GM12878 (cell line): ENCODE measurements around the gene ICE1. TPM values are rescaled to one million over a fixed set of nuclear protein-coding genes. Genes with fewer than 3 reads are reported as not detected.

Experiments
- ATAC-seq: fragments of 200-7000 bp; cut with Tn5 transposase; 3 replicates; pipeline ENCODE4 v1.9.1; 2020; ENCODE audit warnings: mild to moderate bottlenecking, moderate library complexity
- BruUV-seq: library from RNA; stranded (reverse); fragments of 400-500 nt; replicated peaks from 2 replicates; lab custom pipeline; 2021; lab: Mats Ljungman, UMichigan
- CTCF ChIA-PET: fragments of 300-600 bp; sonication (Branson Sonifier 250); formaldehyde crosslinking; extraction: SDS; loops from one replicate; lab custom pipeline; 2021; ENCODE audit warnings: inconsistent platforms; lab: Yijun Ruan, JAX
- POLR2A ChIA-PET: fragments of 350-600 bp; formaldehyde crosslinking; extraction: SDS; loops from one replicate; lab custom pipeline; 2021; ENCODE audit warnings: inconsistent platforms; lab: Charles Lee
- RAD21 ChIA-PET: fragments of 300-600 bp; sonication (Branson Sonifier 250); formaldehyde crosslinking; loops from one replicate; lab custom pipeline; 2023; ENCODE audit warnings: antibody characterized with exemption; ENCODE audit not compliant: unreplicated experiment; lab: Charles Lee
- SMC1A ChIA-PET: fragments of 300-600 bp; sonication (Branson Sonifier 250); formaldehyde crosslinking; loops from one replicate; lab custom pipeline; 2023; ENCODE audit not compliant: unreplicated experiment, uncharacterized antibody; lab: Charles Lee
- DNase-seq: peaks from one replicate; pipeline ENCODE4 v3.0.0-alpha.2; 2011; ENCODE audit warnings: low read depth, low spot score
- FAIRE-seq: peaks from 3 replicates; lab custom pipeline; 2011; peaks lifted over from hg19 to GRCh38; lab: Jason Lieb, UNC
- H2AFZ ChIP-seq: 2 replicates; pipeline ENCODE4 v1.6.0; 2011; ENCODE audit warnings: low read depth, low read length, control low read depth; ENCODE audit not compliant: control insufficient read depth
- H3K27ac ChIP-seq: 2 replicates; pipeline ENCODE4 v1.5.1; 2011; ENCODE audit warnings: control low read depth; ENCODE audit not compliant: control insufficient read depth, insufficient read depth
- H3K27me3 ChIP-seq, 2 experiments: replicated peaks in 1 of 2; 2 replicates each; pipeline versions ENCODE4 v1.6.0 to v1.6.1; 2011; ENCODE audit warnings: low read length in 1 of 2; ENCODE audit not compliant: control insufficient read depth in 2 of 2, insufficient read depth in 2 of 2
- H3K36me3 ChIP-seq, 2 experiments: 2 replicates each; pipeline ENCODE4 v1.5.1; 2011; ENCODE audit warnings: low read length in 1 of 2; ENCODE audit not compliant: control insufficient read depth in 2 of 2, insufficient read depth in 2 of 2
- H3K4me1 ChIP-seq: 2 replicates; pipeline ENCODE4 v1.6.1; 2011; ENCODE audit warnings: mild to moderate bottlenecking, low read length, moderate library complexity, mixed read lengths; ENCODE audit not compliant: control insufficient read depth, insufficient read depth
- H3K4me2 ChIP-seq: 2 replicates; pipeline ENCODE4 v1.6.0; 2011; ENCODE audit warnings: control low read depth; ENCODE audit not compliant: control insufficient read depth, insufficient read depth
- H3K4me3 ChIP-seq: fragments of 200-600 bp; sonication (generic); 2 replicates; pipeline ENCODE4 v1.5.1; 2016
- H3K79me2 ChIP-seq: 2 replicates; pipeline ENCODE4 v1.6.0; 2011; ENCODE audit warnings: low read length; ENCODE audit not compliant: control insufficient read depth, insufficient read depth
- H3K9ac ChIP-seq: 2 replicates; pipeline ENCODE4 v1.8.0; 2011; ENCODE audit warnings: low read length, control low read depth, mixed read lengths; ENCODE audit not compliant: control insufficient read depth, insufficient read depth
- H3K9me3 ChIP-seq: replicated peaks from 3 replicates; pipeline ENCODE4 v1.5.1; 2011; ENCODE audit warnings: mild to moderate bottlenecking, low read length; ENCODE audit not compliant: control insufficient read depth, insufficient read depth
- H4K20me1 ChIP-seq: 2 replicates; pipeline ENCODE4 v1.6.0; 2011; ENCODE audit not compliant: control insufficient read depth, insufficient read depth
- BMI1 ChIP-seq: fragments of 450-650 bp; IDR thresholded peaks from 2 replicates; pipeline ENCODE4 v1.6.1; 2016; ENCODE audit warnings: mild to moderate bottlenecking, moderate library complexity, borderline replicate concordance
- BRCA1 ChIP-seq: IDR thresholded peaks from 2 replicates; pipeline ENCODE4 v1.6.1; 2011; ENCODE audit warnings: low read depth, low read length, improper control_type of control experiment
- EGR1 ChIP-seq, 2 experiments: IDR thresholded peaks; 1 replicate in 1 of 2; 2 replicates in 1 of 2; pipeline ENCODE4 v1.6.1; 2011 to 2012; ENCODE audit warnings: low read depth in 2 of 2, low read length in 2 of 2, borderline replicate concordance in 1 of 2, mild to moderate bottlenecking in 1 of 2, moderate library complexity in 1 of 2
- ELK1 ChIP-seq: IDR thresholded peaks from 2 replicates; pipeline ENCODE4 v1.6.1; 2012; ENCODE audit warnings: low read depth, low read length, improper control_type of control experiment
- GATAD2B ChIP-seq: fragments of 450-650 bp; conservative IDR thresholded peaks from 2 replicates; pipeline ENCODE4 v1.6.1; 2017; ENCODE audit warnings: low read depth, mild to moderate bottlenecking, moderate library complexity
- MTA2 ChIP-seq: fragments of 450-650 bp; IDR thresholded peaks from 2 replicates; pipeline ENCODE4 v1.6.1; 2016; ENCODE audit warnings: low read depth, mild to moderate bottlenecking, moderate library complexity
- PAX8 ChIP-seq: fragments of 450-650 bp; IDR thresholded peaks from 2 replicates; pipeline ENCODE4 v1.6.1; 2017; ENCODE audit warnings: mild to moderate bottlenecking, moderate library complexity
- PBX3 ChIP-seq: IDR thresholded peaks from 2 replicates; pipeline ENCODE4 v1.6.1; 2011; ENCODE audit warnings: mild to moderate bottlenecking, low read depth, low read length, moderate library complexity; ENCODE audit not compliant: insufficient replicate concordance
- ZBTB33 ChIP-seq: fragments of 450-650 bp; IDR thresholded peaks from 2 replicates; pipeline ENCODE4 v1.6.1; 2017; ENCODE audit warnings: mild to moderate bottlenecking
- ZNF274 ChIP-seq: IDR thresholded peaks from one replicate; pipeline ENCODE4 v1.8.0; 2011; ENCODE audit not compliant: insufficient read length, insufficient read depth
- whole genome bisulfite sequencing: methylation state at CpG from one replicate; pipeline ENCODE4 v1.1.6; 2016; ENCODE audit warnings: low lambda C conversion rate; ENCODE audit not compliant: insufficient replicate concordance, insufficient coverage; ENCODE audit errors: missing lambda C conversion rate; 5-methylcytosine and 5-hydroxymethylcytosine counted together
- in situ Hi-C: fragments of 300-500 bp; cut with MboI; formaldehyde crosslinking; loops from 9 replicates; pipeline ENCODE4 v1.14.3; 2018; ENCODE audit warnings: mixed read lengths
- intact Hi-C: fragments of 100-400 bp; cut with micrococcal nuclease; formaldehyde crosslinking; loops from one replicate; pipeline ENCODE4 v1.14.2; 2022; ENCODE audit not compliant: unreplicated experiment
- polyA plus RNA-seq, 11 experiments: library from polyadenylated mRNA; depleted of rRNA in 4 of 11; unstranded in 6 of 11; stranded (reverse) in 5 of 11; fragments of >200 nt; fragmentation: Nextera tagmentation in 4 of 11; fragmentation: Illumina TruSeq in 1 of 11; extraction: Ambion mirVana in 4 of 11; extraction: Trizol in 1 of 11; gene quantifications; 1 replicate in 1 of 11; 2 replicates in 10 of 11; pipeline versions ENCODE4 v1.2.1 to v1.2.3, GENCODE V29; 2011 to 2016; ENCODE audit warnings: inconsistent platforms in 2 of 11, missing spikeins in 2 of 11, low read depth in 1 of 11
- total RNA-seq, 4 experiments: library from RNA; depleted of rRNA in 3 of 4; stranded (reverse); fragments of >200 nt in 3 of 4; fragmentation: Illumina TruSeq in 1 of 4; extraction: Trizol in 1 of 4; gene quantifications; 2 replicates each; pipeline versions ENCODE4 v1.2.1 to v1.2.3, GENCODE V29; 2013 to 2021

ICE1 gene
- total and polyA plus RNA-seq, 10 of the 15 experiments (the other 5 are each of a cell fraction or from before 2014, with no cell fraction given), result 3.8 to 31.4 (median 18.9) TPM

- 43% methylated on average over 9 of the region's 9 CpGs for WGBS
- in situ Hi-C loops, result no loop called here
- intact Hi-C loops, result no loop called here
- DNase-seq, result no peak
- Histone ChIP-seq H4K20me1 (no peaks in the 10 kb centered on the region), H3K9me3 (no peaks in the 10 kb centered on the region; the same call in 2 of the 3 replicates), H3K9ac (no peak overlapping the region), H3K4me3 (no peak overlapping the region), H3K4me2 (no peak overlapping the region), H2AFZ (no peak overlapping the region), H3K27ac (no peak overlapping the region), H3K27me3 (no peaks in the 10 kb centered on the region), H3K36me3 (no peaks in the 10 kb centered on the region), H3K4me1 (no peaks in the 10 kb centered on the region), H3K79me2 (no peaks in the 10 kb centered on the region)
- no TSS peak for BruUV-seq
- no peak for FAIRE-seq
- ChIA-PET RAD21 (no interaction called here), POLR2A (interaction anchor here (0.5 kb wide), 1 partner anchor 747 kb away, joined by 10 read pairs; no protein-coding TSS in a partner anchor), SMC1A (interaction anchor here (0.5 kb wide), 1 partner anchor 332 kb away, joined by 3 read pairs; no protein-coding TSS in a partner anchor), CTCF (no interaction called here)
- no peak for ATAC-seq
- TF ChIP-seq EGR1 (IDR thresholded peaks at IDR 0.05; ENCODE audit: borderline replicate concordance in 1 of 2, low read depth in 2 of 2, low read length in 2 of 2) (no peak), BMI1 (no peak), MTA2 (no peak), ZBTB33 (no peak), PBX3 (no peak), BRCA1 (no peak), ZNF274 (no peak), GATAD2B (no peak), PAX8 (no peak), ELK1 (no peak)
Observed at GRCh38 chr5:5533927-5534326, 111.5 kb downstream of the ICE1 start.
